AG10803 (cell line): ENCODE measurements around the gene STAT4.
A peak's percentile ranks its signal among the peaks of the same experiment; 100 is the strongest.

Source experiments
- DNase-seq: peaks from one replicate; pipeline ENCODE4 v3.0.0; 2010; ENCODE audit warnings: low read depth
- H3K4me3 ChIP-seq: 2 replicates; pipeline ENCODE4 v1.5.1; 2011; ENCODE audit warnings: mild to moderate bottlenecking, low read length, control low read depth
- TF ChIP-seq, protein P1 (sequence below): conservative IDR thresholded peaks from 2 replicates; pipeline ENCODE4 v1.5.1; 2011; ENCODE audit warnings: mild to moderate bottlenecking, low read length, control low read depth, inconsistent platforms

The STAT4 gene

GRCh38 chr2:191174442-191174841, 23.6 kb upstream of the STAT4 start:
- no peak for DNase-seq
- no peak overlapping the region for H3K4me3 ChIP-seq
- TF ChIP-seq, protein P1, sequence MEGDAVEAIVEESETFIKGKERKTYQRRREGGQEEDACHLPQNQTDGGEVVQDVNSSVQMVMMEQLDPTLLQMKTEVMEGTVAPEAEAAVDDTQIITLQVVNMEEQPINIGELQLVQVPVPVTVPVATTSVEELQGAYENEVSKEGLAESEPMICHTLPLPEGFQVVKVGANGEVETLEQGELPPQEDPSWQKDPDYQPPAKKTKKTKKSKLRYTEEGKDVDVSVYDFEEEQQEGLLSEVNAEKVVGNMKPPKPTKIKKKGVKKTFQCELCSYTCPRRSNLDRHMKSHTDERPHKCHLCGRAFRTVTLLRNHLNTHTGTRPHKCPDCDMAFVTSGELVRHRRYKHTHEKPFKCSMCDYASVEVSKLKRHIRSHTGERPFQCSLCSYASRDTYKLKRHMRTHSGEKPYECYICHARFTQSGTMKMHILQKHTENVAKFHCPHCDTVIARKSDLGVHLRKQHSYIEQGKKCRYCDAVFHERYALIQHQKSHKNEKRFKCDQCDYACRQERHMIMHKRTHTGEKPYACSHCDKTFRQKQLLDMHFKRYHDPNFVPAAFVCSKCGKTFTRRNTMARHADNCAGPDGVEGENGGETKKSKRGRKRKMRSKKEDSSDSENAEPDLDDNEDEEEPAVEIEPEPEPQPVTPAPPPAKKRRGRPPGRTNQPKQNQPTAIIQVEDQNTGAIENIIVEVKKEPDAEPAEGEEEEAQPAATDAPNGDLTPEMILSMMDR = no peak

DNA sequence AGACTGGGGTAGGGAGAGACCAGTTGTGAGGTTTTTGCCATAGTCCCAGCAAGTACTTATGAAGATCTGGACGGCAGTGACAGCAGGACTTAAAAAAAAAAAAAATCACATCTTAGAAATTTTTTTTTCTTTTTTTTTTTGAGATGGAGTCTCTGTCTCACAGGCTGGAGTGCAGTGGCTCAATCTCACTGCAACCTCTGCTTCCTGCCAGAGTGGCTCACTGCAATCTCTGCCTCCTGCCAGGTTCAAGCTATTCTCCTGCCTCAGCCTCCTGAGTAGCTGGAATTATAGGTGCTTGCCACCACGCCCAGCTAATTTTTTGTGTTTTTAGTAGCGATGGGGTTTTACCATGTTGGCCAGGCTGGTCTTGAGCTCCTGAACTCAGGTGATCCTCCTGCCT, 22.4 kb upstream of the STAT4 start:
- H3K4me3 ChIP-seq = no peak overlapping the region
- no peak for DNase-seq
- TF ChIP-seq, protein P1 = no peak

GRCh38 chr2:191171708-191172355, 21.0 kb upstream of the STAT4 start:
- DNase-seq = peak; percentile 99
- H3K4me3 ChIP-seq = no peak overlapping the region
- TF ChIP-seq, protein P1 = no peak

DNA sequence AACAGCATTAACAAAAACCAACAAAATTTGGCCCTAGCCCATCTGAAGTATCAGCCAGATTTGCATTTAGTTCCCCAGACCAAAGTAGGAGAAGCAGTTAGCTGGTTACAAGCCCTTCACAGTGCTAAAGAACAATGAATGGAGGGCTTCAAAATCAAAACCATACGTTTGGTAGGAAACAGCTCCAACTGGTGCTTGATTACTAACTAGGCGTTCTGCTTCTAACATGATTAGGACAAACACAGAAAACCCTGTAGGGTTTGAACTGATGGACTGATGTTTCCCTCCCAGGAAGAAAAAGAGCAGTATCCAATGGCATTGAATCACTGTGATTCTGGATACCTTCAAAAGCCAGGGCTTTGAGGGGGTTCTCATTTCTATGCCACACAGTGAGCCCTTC, 20.5 kb upstream of the STAT4 start:
- DNase-seq = peak; percentile 51
- TF ChIP-seq, protein P1 = no peak

GRCh38 chr2:191170773-191171172, 20.0 kb upstream of the STAT4 start:
- DNase-seq = no peak
- TF ChIP-seq, protein P1 = no peak
- H3K4me3 ChIP-seq = no peak overlapping the region

More for the DNA sequence above, 20.5 kb upstream of the STAT4 start:
- H3K4me3 ChIP-seq = no peak overlapping the region

- H3K4me3 ChIP-seq = no peak overlapping the region
- TF ChIP-seq, protein P1 = no peak
Observed at GRCh38 chr2:191170301-191170636, 19.5 kb upstream of the STAT4 start.

DNA sequence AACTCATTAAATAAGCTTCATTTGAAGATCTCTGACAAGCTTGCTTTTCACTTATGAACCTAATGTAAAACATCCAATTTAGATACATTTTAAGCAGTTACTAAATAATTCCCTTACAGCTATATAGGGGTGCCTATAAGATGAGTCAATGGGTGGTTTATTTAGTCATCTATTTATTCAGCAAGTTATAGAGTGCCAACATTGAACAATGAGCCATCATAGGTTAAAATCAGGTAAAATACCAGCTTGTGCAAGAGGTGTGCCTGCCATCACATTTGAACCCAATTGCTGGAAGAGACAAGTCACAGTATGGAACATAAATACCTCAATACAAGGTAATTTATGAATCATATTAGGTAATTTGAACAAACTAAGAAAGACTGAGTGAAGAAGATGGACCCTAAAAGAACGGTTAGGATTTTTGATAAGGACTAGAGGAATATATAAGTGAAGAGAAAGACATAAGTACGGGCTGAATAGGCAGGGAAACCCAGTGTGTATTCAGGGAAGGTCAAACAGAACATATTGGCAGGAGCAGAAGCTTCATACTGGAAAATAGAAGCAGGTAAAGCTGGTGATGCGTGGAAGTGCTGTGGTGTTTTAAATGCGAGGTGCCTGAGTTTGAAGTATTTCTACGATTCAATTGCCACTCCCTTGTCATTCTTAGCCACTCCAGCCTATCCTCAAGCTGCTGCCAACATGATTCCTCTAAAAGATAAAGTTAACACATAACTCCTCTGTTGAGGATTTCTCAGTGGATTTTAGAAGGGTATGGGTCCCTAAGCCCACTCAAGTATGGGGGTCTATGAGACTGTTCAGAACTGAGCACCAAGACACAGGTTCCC, 18.9 kb upstream of the STAT4 start:
- no peak overlapping the region for H3K4me3 ChIP-seq
- TF ChIP-seq, protein P1 = no peak
- no peak for DNase-seq

More at GRCh38 chr2:191170301-191170636, 19.5 kb upstream of the STAT4 start:
- no peak for DNase-seq
